GM18907 (cell line): ENCODE results near the gene MTMR2.
A peak's percentile ranks its signal among the peaks of the same experiment; 100 is the strongest.

ENCODE experiments used
- ATAC-seq: cut with Tn5 transposase; IDR thresholded peaks from one replicate; pipeline ENCODE4 v1.9.1; 2021; ENCODE audit warnings: mild to moderate bottlenecking, moderate library complexity; ENCODE audit not compliant: unreplicated experiment

MTMR2 gene

DNA sequence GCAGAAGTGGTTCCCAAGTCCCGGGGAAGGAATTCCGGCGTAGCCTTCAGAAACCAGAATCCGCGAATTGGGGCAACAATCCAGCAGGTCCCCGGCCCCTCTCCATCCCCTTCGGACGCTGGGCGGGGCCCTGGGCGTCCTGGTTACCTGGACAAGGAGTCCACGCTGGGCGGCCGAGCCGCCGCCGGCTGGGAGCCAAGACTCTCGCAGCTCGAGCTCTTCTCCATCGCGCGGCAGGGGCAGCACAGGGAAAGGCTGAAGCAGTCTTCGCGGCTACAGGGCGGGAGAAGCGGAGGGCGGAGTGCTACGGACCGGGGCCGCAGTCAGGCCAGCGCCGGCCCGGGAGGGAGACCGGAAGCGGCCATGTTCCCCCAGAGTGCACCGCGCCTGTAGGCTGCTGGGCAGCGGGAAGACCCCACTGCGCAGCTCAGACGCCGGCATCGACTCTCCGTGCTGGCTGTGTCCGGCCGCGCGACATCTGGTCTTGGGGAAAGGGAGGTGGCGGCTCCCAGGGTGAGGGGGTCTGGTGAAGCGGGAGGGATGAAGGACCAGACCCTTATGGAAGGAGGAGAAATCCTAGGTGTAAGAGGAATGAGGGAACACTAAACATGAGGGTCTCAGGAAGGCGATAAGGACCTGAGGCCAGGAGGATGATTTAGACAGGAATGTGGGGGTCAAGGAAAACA lies at the start of gene MTMR2:
Gene MTMR2, minus strand, starts transcription at position 380 of the 686 bp plus-strand sequence. Its CDS starts 153 bp downstream, at position 227.
- peak; percentile 100 for ATAC-seq

DNA sequence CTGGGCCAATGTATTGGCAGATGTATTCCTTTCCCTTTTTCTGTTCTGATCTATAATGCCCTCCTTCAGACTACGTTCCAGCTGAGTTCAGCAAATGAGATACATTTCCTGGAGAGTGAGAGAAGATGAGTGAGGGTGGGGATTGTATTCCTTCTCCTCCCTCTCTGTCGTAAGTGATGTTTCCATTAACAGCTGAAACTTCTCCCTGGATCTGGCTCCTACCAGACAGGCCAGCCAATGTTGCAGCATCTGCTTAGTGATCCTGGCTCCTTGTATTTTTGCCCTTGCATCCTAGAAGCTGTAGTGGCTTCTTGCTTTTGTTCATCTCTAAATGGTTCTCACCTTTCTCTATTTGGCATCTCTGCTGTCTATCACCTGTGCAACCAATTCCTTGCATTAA lies 48.2 kb upstream of the MTMR2 start:
- ATAC-seq: no peak

DNA sequence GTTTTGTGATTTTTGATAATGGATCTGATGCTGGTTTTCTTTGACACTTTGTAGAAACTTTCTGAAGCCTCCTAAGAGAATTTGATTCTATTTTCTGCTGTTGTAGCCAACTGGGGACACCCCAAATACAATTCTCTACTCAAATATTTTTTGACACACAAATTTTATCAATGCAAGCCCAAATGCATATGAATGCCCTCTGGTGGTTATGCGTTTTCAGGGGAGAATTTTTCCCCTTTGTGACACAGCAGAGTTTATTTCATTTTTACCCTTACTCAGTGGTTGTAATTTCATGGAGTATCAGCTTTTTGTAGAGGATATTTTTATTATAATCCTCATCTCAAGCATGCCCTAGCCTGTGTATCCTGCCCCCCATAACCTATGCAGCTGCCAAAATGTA lies 44.7 kb upstream of the MTMR2 start:
- ATAC-seq: no peak

DNA sequence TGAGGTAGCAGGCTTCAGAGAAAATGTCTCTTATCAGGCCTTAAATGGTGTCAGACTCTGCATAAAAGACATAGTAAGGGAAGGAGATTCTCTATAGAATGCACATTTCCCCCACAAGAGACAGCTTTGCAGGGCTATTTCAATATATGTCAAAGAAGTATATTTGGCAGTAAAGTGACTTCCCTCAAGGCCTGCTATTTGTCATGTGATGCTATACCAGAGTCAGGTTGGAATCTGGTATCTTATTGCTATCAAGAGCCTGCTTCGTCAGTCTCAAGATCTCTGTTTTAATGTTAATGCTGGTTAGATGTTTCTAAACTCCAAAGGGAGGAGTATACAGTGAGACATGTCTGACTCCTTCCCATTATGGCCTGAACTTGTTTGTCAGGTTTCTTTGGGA lies 40.4 kb upstream of the MTMR2 start:
- no peak for ATAC-seq

DNA sequence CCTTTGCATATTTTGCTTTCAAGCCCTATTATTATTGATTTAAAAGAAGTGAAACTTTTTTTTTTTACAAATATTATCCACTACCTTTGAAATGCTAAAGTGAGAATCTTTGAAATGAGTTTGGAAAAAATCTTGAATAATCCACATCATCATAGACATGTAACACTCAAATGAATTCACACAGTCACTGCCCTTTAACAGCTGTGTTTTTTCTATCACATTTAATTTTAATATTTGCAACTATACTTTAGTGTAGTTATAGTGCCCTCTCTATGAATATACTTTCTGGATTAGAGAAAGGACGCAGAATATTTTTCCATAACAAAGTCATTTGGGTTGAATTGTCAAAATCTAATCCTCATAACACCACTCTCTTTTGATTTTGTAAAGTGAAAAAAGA lies 37.9 kb upstream of the MTMR2 start:
- no peak for ATAC-seq

DNA sequence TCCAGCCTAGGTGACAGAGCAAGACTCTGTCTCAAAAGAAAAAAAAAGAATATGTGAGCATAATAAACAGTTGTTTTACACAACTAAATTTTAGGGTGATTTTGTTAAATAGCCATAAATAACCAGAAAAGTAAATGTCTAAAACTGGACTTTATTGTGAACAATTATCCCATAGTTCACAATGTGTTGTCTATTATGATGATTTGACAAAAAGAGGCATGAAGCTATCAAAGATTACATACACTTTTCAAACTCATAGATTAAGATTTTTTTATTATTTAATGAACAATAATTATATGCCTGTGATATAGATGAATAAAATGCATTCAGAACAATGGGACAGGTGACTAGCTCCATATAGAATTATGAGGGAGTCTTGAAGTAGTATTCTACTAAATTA lies 27.0 kb upstream of the MTMR2 start:
- no peak for ATAC-seq

DNA sequence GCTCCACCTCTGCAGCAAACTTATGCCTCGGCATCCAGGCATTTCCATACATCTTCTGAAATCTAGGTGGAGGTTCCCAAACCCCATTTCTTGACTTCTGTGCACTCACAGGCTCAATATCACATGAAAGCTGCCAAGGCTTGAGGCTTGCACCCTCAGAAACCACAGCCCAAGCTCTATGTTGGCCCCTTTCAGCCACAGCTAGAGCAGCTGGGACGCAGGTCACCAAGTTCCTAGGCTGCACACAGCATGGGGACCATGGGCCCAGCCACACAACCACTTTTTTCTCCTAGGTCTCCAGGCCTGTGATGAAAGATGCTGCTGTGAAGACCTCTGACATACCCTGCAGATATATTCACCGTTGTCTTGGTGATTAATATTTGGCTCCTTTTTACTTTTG lies 24.7 kb upstream of the MTMR2 start:
- no peak for ATAC-seq

DNA sequence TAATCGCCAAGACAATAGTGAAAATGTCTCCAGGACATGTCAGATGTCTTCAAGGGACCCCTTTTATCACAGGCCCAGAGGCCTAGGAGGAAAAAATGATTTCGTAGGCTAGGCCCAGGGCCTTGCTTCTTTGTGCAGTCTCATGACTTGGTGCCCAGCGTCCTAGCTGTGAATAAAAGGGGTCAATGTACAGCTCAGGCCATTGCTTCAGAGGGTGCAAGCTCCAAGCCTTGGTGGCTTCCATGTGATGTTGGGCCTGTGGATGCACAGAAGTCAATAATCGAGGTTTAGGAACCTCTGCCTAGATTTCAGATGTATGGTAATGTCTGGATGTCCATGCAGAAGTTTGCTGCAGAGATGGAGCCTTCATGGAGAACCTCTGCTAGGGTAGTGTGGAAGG lies 20.7 kb upstream of the MTMR2 start:
- ATAC-seq: no peak

DNA sequence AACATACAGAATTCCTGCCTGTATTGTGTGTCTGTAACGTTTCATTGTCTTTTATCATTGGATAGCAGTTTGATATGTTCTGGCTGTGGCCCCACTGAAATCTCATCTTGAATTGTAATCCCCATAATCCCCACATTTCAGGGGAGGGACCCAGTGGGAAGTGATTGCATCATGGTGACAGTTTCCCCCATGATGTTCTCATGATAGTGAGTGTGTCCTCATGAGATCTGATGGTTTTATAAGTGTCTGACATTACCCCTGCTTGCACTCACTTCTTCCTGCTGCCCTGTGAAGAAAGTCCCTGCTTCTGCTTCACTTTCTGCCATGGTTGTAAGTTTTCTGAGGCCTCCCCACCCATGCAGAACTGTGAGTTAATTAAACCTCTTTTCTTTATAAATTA lies 19.6 kb upstream of the MTMR2 start:
- no peak for ATAC-seq

DNA sequence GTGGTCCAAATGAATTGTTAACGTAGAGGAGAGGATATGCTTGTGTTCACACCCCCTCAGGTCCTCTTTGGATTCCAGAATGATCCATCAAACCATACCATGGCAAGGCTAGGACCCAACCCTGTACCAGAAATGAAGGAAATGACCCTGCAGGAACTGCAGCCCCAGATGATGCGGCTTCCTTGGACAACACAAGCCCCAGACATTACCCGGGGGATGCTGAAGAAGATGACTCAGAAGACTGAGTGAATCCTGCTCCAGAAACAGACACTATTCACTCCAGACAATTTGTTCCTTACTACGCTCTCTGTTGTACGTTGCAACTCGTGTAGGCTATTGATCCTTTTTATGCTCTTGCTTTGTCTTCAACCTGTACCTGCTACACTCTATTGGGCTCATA lies 15.2 kb upstream of the MTMR2 start:
- ATAC-seq: no peak

DNA sequence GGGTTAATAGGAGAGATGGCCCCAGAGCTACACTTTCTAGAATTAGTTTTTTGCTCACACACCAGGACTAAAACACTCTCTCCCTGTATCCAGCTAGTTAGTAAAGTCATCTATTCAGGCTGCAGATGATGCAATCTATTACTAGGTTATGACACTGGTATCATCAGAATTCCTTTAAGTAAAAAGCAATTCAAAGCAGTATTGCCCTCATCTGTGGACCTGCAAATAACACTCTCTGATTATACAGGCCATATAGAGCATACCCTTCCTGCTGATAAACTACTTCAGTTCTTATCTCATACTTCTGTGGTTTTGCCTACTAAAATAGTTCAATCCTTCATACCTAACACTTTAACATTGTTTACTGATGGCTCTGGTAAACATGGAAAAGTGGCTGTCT lies 13.5 kb upstream of the MTMR2 start:
- no peak for ATAC-seq

DNA sequence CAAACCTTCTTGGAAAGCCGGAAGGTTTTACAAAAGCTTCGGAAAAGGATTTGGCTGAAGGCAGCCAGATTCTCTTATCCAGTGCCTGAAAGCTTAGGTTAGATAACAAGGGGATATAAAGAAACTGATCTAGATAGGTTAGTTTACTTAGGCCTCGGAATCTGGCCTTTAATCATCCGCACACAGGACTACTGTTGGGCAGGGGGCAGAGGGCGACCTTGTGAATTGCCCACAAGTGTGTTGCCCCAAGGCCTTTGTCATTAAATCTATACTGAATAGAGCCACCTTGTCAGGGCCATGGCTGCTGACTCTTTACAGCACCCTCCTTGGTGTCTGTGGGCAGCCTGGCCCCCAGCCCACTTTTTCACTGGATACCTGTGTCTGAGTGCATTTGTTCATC lies 9.7 kb upstream of the MTMR2 start:
- ATAC-seq: no peak

DNA sequence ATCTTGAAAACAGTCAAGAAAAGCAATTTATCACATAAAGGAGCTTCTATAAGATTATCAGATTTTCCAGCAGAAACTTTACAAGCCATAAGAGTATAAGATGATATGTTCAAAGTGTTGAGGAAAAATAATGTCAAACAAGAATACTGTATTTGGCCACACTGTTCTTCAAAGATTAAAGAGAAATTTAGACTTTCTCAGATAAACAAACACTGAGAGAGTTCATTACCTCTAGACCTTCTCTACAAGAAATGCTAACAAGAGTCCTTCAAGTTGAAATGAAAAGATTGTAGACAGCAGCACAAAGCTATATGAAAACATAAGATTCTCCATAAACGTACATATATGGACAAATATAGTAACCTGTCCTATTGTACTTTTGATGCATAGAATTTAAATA lies 8.0 kb upstream of the MTMR2 start:
- ATAC-seq: no peak

DNA sequence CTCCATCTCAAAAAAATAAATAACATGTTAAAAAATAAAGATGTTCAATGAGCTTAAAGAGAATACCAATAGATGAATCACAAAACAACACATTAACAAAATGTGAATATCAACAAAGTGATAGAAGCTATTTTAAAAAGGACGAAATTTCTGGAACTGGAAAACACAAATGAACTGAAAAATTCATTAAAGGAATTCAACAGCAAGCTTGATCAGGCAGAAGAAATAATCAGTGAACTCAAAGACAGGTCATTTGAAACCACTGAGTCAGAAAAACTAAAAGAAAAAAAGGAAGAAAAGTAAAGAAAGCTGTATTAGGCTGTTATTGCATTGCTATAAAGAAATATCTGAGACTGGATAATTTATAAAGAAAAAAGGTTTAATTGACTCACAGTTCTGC lies 7.0 kb upstream of the MTMR2 start:
- ATAC-seq: no peak

DNA sequence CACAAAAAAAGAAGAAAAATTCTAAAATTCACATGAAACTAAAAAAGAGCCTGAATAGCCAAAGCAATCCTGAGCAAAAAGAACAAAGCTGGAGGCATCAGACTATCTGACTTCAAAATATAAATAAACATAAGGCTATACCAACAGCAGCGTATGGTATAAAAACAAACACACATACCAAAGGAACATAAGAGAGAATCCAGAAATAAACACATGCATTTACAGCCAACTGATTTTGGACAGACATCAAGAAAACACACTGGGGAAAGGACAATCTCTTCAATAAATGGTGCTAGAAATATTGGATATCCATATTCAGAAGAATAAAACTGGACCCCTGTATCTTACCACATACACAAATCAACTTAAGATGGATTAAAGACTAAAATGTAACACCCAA lies 2.8 kb upstream of the MTMR2 start:
- ATAC-seq: no peak

DNA sequence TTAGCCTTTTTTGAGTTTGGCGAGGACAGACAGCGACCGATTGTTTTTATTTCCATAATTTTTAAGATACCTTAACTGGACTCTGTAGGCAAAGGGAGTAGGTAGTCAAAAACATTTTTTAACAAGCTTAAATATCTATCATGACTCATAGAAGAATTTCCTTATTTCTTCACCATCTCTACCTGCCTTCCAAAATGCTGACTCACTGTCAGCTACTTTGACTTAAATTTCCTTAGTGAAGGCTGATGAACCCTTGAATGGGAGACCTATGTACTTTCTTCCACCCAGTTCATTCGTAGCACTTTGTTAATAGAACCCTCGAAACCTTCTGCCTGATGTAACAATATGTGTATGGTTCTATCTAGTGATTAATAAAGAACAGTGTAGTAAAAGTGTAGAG lies 1.1 kb upstream of the MTMR2 start:
- no peak for ATAC-seq

DNA sequence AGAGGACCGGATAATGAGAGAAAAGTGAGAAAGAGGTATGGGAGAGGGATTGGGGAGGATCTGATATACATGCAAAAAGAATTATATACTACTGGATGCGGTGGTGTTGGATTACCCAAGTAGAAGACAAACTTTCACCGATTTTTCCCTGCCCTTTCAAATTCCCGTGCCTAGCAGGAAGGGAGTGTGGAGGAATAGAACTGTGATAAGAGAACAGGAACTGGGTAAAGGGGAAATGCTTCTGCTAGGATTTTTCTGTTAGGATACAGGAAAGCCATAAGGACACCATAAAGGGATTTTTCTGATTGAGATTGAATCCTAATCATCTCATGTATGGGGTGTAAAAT lies 480 bp upstream of the MTMR2 start:
- no peak for ATAC-seq

DNA sequence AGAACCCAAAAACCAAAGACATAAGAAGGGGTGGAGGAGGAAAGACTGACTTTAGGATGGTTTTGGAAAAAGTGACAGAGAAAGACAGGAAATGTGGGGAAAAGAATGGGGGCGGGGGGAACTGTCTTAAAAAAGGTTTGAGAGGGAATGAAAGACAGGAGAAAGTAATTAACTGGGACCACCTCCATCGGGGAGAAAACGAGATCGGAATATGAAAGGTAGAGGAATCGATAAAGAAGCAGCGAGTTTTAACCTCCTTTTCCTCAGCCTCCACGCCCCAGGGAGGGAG lies 524 bp downstream of the MTMR2 start:
- no peak for ATAC-seq

DNA sequence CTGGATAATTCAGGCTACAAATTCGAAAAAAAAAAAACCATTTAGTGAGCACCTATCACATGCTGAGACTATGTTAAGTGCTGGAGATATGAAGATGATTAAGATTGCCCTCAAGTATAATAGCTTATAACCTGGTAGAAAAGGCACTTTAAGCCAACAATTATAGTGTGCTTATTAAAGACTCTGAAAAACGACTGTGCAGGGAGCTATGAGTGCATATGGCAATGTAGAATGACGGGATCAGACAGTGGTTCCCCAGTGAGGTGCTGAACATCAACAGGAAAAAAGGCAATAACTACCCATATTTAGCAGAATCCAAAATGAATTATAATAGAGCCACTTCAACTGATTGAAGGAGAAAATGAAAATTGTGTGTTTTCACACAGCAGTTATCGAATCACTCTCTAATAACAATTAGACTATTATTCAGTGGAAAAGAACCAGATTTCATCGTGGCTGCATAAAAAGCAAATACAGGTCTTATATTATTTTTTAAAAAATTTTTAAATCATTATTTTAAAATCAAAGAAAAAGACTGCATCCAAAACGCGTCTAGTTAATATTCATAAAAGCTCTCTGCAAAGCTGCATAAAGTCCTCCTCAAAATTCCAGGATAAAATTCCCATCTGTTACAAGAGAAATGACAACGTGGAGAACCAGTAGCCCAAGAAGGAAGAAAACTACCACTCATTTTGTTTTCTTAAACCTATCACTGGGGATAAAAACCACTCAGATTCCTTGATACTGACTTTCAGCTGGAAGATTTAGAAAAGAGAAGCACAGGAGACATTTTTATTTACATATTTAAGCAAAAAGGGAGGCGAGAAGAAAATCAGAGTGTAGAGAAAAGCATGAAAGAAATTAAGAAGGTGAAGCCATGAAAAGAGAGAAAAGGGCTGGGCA lies 1.1 kb downstream of the MTMR2 start:
- no peak for ATAC-seq

DNA sequence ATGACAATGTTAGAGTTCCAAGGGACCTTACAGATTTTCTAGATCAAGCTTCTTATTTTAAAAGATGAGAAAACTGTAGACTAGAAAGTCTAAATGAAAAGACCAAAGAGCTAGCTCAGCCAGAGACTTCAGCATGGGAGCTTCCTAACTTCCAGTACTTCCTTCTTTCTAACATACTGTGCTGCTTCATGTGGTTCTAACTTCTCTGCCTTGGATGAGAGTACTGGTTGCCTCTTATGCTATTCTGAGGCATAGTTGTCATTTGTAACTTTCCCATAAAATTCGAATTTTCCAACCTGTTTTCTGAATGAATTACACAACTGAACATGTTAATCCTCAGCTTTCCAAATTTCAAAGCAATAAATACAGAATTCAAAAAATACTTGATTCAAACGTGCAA lies 1.8 kb downstream of the MTMR2 start:
- ATAC-seq: no peak

DNA sequence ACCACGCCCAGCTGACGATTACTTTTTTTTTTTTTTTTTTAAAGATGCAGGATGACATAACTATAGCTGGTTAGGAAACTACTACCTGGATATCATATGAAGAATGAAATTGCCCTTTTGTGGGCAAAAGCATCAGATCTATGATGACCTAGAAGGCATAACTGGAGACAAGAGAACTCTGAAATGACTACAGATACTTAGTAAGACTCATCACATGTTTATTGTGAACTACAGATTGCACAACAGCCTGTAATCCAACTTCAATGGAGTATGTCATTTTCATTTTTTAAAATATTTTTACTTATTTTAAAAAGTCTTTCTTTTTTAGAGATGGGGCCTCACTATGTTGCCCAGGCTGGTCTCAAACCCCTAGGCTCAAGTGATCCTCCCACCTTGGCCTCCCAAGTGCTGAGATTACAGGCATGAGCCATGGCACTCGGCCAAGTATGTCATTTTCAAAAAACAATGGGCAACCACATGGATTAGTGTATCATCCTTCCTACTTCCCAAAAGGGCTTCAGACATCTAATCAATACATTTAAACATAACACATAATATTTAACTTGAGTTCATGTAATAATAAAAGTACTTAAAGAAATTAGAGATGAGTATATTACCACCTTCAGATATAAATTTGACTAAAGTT lies 3.3 kb downstream of the MTMR2 start:
- ATAC-seq: no peak

DNA sequence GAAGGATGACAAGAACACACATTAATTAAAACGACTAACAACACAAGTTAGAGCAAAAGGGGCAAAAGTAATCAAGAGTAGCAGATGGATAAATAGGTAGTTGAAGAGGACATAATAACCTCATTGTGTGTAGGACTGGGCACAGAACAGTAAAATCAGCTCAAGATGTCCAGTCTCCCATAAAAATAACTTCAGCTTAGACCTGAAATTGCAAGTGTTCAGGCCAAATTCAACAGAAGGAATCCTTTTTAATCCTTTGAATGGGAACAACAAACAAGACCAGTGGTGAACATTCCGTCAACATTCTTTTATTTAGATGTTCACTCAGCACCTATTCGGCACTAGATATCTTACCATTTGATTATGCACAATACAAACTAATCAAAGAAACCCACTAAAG lies 4.4 kb downstream of the MTMR2 start:
- ATAC-seq: no peak
